GM21390 (cell line): ENCODE measurements around the gene DLGAP1.
A peak's percentile ranks its signal among the peaks of the same experiment; 100 is the strongest.
"Not testable (repeated sequence)": the region's sequence is repeated elsewhere in the genome, so short reads cannot be mapped to it uniquely, and the experiment has no call there.

Source experiments
- ATAC-seq: cut with Tn5 transposase; IDR thresholded peaks from one replicate; pipeline ENCODE4 v1.9.1; 2021; ENCODE audit not compliant: unreplicated experiment

DLGAP1 gene

DNA sequence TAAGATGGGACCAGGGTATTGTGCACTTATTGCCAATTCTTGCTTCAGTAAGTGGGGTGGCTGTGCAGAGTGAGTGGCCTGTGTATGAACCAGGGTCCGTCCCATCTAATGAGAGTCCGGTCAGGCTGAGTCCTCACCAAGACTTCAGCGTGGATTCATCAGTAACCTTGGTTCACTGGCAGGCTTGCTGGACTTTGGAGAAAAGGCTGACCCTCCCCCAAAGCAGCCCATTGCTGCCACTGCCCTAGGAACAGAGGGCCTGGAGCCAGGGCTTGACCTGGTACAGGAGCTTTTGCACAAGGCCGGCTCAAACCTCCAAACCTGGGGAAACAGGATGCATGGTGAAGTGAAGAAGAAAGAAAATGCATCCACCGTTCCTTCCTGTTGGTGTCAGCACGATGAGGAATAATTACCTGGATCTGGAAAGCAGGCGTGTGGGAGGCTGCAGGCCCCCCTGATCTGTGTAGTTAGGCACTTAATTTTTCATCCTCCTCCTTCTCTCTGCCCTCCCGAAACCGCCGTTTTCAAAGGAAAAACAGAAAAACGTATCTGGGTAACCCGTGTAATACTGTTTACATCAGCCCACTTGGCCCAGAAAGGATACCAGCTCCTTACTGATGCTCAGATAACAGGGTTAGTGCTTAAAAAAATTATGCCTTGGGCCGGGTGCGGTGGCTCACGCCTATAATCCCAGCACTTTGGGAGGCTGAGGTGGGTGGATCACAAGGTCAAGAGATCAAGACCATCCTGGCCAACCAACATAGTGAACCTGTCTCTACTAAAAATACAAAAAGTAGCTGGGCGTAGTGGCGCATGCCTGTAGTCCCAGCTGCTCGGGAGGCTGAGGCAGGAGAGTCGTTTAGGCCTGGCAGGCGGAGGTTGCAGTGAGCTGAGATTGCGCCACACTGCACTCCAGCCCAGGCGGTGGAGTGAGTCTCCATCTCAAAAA lies 857.4 kb downstream of the DLGAP1 start:
- no peak for ATAC-seq

GRCh38 chr18:3596637-3597384 lies 858.3 kb downstream of the DLGAP1 start:
- no peak for ATAC-seq

DNA sequence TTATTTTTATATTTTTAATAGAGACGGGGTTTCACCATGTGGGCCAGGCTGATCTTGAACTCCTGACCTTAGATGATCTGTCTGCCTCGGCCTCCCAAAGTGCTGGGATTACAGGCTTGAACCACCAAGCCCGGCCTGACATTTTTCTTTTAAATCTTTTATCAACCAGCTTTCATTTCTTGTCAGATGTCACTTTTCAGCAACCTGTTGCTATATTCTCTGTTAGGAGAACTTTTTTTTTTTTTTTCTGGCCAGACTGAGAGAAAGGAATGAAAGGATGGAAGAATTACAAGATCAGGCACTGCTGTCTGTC lies 858.8 kb downstream of the DLGAP1 start:
- no peak for ATAC-seq

GRCh38 chr18:3595369-3596273 lies 859.5 kb downstream of the DLGAP1 start:
- peak; percentile 54 for ATAC-seq

GRCh38 chr18:3594760-3595368 lies 860.2 kb downstream of the DLGAP1 start:
- no peak for ATAC-seq

DNA sequence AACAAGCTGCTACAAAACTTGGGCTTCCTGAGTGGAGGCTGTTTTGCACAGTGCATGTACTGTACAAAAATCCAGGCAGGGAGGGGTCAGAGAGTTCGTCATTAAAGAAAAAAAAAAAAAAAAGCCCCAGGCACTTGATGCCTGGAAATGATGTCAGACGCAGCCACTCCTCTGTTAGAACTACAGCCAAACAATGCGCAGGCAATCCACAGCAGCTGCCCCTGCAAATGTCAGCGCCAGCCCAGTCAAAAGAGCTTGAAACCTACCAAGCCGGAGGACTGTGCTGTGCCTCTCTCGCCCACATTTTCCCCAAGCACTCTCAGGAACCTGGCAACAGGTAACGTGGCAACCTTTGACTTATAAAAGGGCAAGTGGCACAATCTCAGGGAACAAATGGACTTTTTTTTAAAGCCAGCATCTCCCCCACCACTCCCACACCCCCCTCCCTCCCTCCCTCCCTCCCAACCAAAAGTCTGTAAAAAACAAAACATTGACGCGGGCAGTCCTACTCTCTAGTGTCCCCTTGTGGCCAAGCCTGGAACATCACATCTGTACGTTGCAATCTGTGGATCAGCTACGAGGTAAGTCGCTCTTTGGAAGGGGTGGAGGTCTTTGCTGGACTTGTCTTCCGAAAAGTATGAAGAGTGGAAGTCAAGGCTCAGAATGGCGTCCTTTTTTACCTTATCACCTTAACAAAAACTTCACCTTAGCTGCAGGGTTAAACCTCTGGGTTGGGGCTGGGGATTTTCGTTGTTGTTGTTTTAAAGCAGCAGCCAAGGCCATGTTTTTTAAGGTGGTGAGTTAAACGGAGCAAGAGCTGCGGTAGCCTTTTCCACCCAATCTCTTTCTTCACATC lies 861.0 kb downstream of the DLGAP1 start:
- ATAC-seq, result peak; percentile 45

DNA sequence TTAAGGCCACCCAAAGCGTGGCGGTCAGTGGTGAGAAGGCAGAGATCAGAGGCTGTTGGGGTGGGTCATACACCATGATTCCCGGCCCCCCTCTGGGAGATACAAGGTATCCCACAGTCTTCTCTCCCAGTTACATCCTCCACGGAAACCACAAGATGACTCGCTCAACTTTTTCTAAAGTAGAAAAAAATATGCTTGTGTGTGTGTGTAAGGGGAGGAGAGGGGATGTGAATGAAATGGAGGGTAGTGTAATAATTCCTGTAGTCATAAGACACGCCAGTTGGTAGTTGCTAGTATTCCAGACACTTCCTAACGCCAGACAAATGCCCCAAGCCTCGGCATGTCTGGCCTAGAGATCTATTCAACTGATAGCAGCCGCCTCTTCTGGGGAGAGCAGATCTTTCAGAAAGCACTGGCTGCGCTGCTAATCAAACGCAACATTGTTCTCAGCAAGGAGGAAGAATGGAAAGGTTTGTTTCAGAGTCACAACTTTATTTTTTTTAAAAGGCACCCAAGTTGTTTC lies 861.7 kb downstream of the DLGAP1 start:
- ATAC-seq, result no peak

DNA sequence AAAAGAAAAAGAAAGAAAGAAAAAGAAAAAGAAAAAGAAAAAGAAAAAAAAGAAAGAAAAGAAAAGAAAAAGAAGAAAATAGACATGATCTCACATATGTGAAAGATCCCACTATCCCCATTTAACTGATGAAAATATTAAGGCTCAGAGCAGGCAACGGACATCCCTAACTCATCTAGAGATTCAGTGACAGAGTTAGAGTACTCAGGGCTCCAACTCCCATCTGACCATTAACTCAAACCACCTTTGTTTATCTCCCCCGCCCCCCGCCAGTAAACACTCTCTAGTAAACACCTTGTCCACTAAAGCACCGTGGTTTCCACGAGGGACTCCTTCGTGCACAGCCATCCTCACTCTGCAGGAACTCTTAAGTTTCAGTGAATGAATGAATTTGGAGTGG lies 862.2 kb downstream of the DLGAP1 start:
- ATAC-seq, result no peak

- ATAC-seq, result no peak
Observed at GRCh38 chr18:3590096-3590630, 864.9 kb downstream of the DLGAP1 start.

GRCh38 chr18:3585656-3586509 lies 869.2 kb downstream of the DLGAP1 start:
- peak; percentile 7 for ATAC-seq

DNA sequence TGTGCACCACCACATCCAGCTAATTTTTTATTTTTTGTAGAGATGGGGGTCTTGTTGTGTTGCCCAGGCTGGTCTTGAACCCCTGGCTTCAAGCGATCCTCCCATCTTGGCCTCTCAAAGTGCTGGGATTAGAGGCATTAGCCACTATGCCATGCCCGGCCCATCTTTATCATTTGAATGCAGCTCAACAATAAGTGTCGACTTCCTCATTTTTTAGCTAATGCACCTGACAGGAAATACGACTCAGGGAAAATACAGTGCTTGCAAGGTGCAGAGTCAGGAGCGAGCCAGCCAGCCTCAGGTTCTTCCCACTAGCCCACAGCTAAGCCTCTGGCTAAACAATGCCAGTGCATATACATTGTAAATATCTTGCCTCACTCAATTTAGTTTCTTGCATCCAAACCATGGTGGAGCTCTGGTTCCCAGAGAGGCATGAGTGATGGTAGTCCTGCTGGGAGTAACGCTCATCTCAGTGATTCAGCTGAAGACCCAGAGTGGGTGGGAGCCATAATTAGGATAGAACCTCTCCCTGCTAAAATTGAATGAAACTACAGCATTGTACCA lies 870.1 kb downstream of the DLGAP1 start:
- no peak for ATAC-seq

GRCh38 chr18:3584266-3584861 lies 870.7 kb downstream of the DLGAP1 start:
- ATAC-seq, result no peak

DNA sequence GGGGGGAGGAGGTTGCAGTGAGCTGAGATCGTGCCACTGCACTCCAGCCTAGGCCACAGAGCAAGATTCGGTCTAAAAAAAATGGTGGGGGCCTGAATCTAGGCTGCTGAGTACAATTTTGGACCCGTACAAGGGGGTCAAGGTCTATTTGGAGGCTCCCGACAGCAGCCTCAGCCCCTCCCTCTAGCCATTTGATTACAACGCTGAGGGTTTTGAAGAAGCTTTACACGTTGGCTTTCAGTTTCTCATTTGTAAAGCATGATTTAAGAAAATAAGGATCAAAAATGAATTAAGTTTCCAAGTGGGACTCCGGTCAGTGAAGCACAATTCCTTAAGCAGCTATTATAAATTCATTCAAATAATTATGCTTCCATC lies 871.2 kb downstream of the DLGAP1 start:
- no peak for ATAC-seq

DNA sequence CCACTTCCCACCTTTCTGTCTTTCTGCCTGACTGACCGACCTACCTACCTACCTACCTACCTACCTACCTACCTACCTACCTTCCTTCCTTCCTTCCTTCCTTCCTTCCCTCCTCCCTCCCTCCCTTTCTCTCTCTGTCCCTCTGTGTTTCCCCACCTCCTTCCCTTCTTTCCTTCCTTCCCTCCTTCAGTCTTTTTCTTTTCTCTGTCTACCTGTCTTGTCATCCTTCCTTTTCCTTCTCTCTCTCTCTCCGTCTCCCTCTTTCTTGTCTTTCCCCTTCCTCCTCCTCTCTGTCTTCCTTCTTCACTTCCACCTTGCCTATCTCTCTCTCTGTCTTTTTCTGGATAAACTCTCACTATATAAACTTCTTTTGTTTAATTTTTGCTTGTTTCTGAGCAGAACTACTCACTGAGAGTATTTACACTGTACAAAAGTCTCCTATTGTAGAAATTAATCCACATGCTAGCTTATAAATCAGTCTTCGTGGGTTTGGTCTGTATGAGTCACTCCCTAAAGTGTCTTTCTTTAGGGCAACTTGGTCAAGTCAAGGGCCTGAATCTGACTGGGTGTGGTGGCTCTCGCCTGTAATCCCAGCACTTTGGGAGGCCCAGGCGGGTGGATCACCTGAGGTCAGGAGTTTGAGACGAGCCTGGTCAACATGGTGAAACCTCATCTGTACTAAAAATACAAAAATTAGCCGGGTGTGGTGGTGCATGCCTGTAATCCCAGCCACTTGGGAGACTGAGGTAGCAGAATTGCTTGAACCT lies 871.8 kb downstream of the DLGAP1 start:
- ATAC-seq, result not testable (repeated sequence)

- no peak for ATAC-seq
Observed at GRCh38 chr18:3581890-3582289, 873.2 kb downstream of the DLGAP1 start.

DNA sequence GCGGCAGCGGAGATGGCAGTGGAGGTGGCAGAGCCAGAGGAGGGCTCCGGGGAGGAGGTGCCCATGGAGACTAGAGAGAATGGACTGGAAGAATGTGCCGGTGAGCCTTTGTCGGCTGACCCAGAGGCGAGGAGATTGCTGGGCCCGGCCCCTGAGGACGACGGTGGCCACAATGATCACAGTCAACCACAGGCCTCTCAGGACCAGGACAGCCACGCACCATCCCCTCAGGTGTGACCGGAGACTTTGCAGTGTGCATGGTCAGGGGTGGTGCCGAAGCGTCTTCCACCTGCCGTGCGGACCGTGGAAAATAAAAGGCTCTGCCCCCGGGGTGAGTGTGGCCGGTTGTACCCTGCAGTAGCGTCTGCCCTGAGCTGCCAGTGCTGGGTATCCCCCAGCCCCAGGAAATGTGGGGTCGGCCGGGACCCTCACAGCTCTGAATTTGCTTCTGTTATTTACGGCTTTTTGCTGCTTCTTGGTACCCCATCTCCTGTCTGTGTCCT lies 874.5 kb downstream of the DLGAP1 start:
- not testable (repeated sequence) for ATAC-seq

DNA sequence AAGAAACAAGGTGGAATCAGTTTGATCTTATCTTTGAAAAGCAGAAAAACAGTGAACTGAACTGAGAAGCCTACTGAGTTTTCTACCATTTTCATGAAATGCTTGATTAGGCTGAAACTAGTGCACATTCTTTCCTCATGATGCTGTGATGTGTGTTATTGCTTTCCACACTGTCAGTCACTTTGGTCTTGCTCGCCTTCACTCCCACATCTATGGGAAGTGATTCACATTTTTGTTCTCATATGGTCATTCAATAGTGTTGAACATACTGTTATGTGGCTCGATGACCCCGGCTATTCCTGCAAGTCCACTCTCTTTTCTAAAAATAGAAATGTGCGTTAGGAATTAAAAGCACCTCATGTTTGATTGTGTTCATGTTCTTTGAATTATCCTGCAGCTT lies 875.4 kb downstream of the DLGAP1 start:
- no peak for ATAC-seq
